GM21528 (cell line): ENCODE results near the gene EBNA1BP2.
"Not testable (repeated sequence)": the region's sequence is repeated elsewhere in the genome, so short reads cannot be mapped to it uniquely, and the experiment has no call there.

Experiments
- ATAC-seq: cut with Tn5 transposase; IDR thresholded peaks from one replicate; pipeline ENCODE4 v1.9.1; 2021; ENCODE audit warnings: mild to moderate bottlenecking, moderate library complexity; ENCODE audit not compliant: unreplicated experiment, low FRiP score

The EBNA1BP2 gene

GRCh38 chr1:43174873-43175272 lies 2.8 kb upstream of the EBNA1BP2 start:
- ATAC-seq, result no peak

GRCh38 chr1:43172527-43172972 lies 460 bp upstream of the EBNA1BP2 start:
- peak; percentile 35 for ATAC-seq

- ATAC-seq, result peak; percentile 23
These were observed 696 bp downstream of the EBNA1BP2 start for GRCh38 chr1:43171312-43171875.

GRCh38 chr1:43165765-43166164 lies 6.3 kb downstream of the EBNA1BP2 start:
- no peak for ATAC-seq

- no peak for ATAC-seq
These were observed 6.9 kb downstream of the EBNA1BP2 start for GRCh38 chr1:43165162-43165561.

GRCh38 chr1:43156026-43156425 lies 16.1 kb downstream of the EBNA1BP2 start:
- ATAC-seq, result no peak

- ATAC-seq, result no peak
These were observed 18.6 kb downstream of the EBNA1BP2 start for GRCh38 chr1:43153443-43153842.

GRCh38 chr1:43152866-43153265 lies 19.2 kb downstream of the EBNA1BP2 start:
- ATAC-seq, result no peak

- no peak for ATAC-seq
These were observed 22.2 kb downstream of the EBNA1BP2 start for GRCh38 chr1:43149889-43150288.

- ATAC-seq, result no peak
These were observed 24.3 kb downstream of the EBNA1BP2 start for GRCh38 chr1:43147625-43148327.

DNA sequence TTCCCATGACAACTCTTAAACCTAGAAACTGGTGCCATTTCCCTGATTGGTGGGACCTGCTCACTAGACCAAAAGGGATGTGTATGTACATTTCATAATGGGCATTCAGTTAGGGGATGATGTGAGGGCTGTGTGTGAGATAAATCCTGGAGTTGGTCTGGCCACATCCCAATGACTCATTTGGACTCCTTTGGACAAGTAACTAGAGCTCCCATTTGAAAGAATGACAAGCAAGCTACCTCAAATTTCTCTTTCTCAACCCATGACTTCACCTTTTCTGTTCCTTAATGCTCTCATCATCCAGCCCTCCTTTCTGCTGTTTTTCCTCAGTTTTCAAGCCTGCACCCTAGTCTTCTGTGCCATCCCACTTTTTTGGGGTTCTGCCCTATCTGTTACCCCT lies 27.9 kb downstream of the EBNA1BP2 start:
- no peak for ATAC-seq

DNA sequence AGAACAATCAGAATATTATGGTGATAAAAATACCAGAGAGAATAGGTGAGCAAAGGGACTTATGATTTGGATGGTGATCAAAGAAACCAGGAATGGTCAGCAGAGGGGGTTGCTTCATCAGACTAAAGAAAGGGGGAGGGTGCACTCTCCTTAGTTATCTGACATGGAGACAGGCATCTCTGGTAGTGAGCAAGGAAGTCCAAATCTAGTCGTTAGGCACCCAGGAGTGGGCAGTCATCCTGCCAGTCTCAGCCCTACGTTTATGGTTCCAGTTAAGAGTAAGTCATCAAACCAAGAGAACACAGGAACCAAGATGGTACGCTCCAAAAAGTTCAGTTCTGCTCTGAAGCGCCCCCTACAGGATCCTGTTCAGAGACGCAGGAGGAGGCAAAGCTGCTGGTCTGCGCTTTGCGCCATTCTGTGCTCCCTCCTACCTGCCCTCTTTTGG lies 28.6 kb downstream of the EBNA1BP2 start:
- ATAC-seq, result no peak

- ATAC-seq, result no peak
These were observed 31.5 kb downstream of the EBNA1BP2 start for GRCh38 chr1:43140583-43140982.

- no peak for ATAC-seq
These were observed 32.1 kb downstream of the EBNA1BP2 start for GRCh38 chr1:43140010-43140409.

GRCh38 chr1:43139295-43139694 lies 32.8 kb downstream of the EBNA1BP2 start:
- not testable (repeated sequence) for ATAC-seq

DNA sequence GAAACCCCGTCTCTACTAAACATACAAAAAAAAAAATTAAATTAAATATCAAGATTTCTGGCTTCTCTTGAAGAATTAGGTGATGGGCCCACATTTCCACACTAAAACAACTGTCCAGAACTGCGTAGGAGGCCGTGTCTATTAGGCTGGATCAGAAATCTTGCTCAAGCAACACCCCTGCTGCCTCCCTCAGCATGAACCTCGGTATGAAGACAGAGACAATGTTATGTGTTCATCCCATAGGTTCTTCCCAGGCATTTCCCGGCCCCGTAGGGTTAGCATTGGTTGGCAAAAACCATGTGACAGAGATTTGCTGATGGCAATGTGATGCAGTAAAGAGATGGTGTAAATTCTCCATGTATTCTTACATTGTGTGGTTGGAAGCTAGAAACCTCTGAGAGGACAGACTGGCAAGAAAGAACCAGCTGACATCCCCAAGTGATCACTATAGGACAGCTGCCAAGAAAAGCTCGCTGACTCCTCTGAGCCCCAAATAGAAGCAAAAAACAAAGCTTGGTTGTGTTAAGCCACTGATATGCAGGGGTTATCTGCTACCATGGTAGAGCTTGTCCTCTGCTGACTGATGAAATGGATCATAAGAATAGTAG lies 34.5 kb downstream of the EBNA1BP2 start:
- no peak for ATAC-seq

DNA sequence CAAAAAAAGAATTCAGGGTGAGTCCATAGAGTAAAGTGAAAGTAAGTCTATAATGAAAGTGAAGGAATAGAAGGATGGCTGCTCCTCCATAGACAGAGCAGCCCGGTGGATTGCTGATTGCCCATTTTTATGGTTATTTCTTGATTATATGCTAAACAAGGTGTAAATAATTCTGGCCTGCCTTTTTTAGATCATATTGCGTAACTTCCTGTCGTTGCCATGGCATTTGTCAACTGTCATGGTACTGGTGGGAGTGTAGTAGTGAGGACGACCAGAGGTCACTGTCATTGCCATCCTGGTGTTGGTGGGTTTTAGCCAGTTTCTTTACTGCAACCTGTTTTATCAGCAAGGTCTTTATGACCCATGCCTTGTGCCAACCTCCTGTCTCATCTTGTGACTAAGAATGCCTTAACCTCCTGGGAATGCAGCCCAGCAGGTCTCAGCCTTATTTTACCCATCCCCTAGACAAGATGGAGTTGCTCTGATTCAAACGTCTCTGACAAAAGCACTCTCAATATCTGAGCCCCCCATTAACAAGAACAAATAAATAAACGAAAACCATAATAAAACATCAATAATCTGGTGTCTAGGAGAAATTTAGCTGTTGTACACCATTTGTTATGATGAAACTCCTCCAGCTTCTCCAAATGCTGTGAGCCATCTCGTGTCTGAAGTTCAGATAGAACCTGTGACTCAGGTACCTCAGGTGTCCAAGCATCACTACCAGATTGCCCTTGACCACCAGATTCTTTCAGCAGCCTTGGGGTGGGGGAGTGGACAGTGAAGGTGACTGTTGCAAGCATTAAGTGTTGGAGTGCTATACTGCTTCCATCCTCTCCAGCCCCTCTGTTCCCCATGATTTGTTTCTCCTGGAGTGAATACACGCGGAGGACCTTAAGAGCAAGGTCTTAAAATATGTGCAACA lies 36.0 kb downstream of the EBNA1BP2 start:
- no peak for ATAC-seq

DNA sequence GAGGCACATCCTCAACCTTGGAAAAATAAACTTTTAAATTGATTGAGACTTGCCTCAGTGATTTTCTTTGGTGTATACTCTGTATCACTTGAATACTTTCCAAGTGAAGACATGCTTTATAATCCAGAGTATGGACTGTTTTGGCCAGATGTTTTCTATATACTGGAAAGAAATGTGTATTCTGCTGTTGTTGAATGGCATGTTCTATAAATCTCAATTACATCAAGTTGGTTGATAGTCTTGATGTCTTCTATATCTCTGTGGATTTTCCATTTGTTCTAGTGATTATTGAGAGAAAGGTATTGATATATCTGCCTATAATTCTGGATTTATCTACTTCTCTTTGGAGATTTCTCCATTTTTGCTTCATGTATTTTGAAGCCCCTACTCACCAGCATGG lies 37.5 kb downstream of the EBNA1BP2 start:
- no peak for ATAC-seq

- no peak for ATAC-seq
These were observed 38.0 kb downstream of the EBNA1BP2 start for GRCh38 chr1:43134068-43134467.

- ATAC-seq, result no peak
These were observed 42.7 kb downstream of the EBNA1BP2 start for GRCh38 chr1:43129426-43129825.

- ATAC-seq, result no peak
These were observed 43.3 kb downstream of the EBNA1BP2 start for GRCh38 chr1:43128816-43129215.
